ENCODE measurements around the gene RASA3.

RASA3 gene

DNA sequence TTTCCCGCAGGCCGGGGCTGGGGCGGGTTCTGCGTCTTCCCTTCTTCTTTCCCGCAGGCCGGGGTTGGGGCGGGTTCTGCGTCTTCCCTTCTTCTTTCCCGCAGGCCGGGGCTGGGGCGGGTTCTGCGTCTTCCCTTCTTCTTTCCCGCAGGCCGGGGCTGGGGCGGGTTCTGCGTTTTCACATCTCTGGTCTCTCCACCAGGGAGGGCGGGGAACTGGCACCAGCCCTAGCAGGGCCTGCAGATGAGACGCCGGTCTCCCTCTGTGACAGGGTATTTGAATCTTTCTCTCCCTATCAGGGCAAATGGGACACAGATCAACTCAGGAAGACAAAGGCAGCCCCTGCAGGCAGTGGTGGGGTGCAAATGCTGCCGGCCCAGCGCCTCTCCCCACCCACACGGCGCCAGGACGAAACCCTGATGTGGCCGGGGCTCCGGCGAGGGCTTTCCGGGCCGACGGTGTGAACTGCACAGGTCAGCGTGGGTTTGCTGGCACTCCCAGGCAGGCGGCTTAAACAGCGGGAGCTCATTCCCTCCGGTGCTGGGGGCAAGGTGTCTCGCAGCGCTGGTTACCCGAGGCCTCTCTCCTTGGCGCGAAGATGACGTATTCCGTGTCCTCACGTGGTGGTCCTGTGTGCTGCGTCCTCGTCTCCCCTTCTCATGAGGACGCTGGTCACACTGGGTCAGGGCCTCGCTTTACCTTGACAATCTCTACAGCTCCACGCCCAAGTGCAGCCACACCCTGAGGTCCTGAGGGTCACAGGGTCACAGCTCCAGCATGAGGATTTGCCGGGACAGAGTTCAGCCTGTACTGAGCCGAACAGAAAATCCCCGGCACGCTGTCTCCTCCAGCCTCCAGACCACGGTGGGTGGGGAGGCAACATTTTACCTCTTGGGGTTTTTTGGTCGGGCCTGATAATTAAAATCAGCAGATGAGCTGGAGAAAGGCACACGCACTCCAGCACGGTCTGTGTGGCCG is 157.8 kb downstream of the RASA3 start:
- DNase-seq, result no peak

DNA sequence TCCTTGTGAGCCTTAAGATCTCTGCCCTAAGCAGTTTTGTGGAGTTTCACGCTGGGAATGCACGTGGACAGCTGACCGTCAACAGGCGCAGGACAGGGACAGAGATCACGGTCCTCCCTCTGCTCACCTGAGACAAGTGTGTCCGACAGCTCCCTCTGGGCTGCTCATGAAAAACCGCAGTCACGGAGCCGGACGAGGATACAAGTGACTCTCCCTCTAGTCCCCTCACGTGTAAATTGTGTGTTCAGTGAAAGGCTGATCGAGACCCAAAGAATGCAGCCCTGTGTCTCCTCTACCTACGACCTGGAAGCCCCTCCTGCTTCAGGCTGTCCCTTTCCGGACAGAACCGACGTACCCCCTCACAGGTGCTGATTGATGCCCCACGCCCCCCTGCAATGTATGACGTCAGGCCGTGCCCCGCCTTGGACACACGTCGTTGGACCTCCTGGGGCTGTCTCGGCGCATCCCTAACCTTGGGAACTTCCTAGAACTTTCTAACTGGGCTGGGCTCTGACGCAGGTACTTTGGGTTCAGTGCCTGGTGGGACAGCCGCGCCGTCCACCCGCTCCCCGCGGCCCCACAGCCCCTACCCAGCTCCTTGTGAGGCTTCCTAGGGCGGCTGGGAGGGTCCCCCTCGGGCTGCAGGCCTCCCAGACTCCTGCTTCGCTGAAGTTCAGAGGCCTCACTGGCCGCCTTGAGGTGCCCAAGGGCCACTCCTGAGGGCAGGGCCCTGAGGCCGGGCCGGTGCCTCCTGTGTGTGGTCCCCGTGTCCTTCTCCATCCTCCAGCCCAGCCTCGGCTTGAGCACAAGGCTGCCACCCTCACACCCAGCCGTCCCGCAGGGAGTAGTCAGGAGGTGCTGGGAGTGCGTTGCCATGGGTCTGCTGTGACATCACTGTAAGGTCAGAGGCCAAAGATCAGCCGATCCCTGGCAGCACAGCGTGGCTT is 158.9 kb downstream of the RASA3 start, which contains the start of gene C13orf46:
Gene C13orf46 (minus strand): TSS at position 859 of the 947 bp plus-strand sequence. CDS start 79 bp downstream, at position 780.
- DNase-seq, result no peak

- no peak for DNase-seq
These were observed 159.8 kb downstream of the RASA3 start for GRCh38 chr13:113972451-113973217.

DNA sequence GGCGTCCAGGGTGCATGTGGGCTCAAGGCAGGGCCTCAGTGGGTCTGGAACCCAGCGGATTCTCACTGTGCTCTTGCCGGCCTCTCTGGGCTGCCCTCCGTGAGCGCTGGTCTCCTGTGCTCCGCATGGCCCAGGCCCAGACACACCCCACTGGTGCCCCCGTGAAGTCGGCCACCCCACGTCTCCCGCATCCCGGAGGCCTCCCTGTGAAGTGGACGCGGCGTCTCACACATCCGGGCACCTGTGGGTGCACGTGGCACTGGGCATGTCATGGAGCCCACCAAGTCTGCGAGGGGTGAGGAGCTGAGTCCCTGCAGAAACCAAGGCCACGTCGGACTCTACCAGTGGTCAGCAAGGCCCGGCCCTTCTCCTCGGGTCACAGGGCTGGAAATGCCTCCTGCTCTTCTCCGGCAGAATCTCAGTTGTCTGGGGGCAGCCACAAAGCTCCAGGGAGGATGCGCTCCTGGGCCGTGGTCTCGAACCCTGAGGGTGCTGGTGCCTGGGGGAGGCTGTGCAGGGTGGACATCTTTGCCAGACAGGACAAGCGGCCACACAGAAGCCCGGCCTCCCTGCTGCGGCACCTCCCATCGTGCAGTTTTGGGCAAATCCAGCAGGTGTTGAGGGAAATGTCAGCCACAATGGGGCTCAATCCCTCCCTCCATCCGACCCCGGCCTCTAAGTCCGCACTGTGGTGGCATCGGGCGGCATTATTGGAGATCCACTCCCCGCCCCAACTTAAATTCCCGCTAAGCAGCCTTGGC is 160.8 kb downstream of the RASA3 start:
- DNase-seq, result no peak

DNA sequence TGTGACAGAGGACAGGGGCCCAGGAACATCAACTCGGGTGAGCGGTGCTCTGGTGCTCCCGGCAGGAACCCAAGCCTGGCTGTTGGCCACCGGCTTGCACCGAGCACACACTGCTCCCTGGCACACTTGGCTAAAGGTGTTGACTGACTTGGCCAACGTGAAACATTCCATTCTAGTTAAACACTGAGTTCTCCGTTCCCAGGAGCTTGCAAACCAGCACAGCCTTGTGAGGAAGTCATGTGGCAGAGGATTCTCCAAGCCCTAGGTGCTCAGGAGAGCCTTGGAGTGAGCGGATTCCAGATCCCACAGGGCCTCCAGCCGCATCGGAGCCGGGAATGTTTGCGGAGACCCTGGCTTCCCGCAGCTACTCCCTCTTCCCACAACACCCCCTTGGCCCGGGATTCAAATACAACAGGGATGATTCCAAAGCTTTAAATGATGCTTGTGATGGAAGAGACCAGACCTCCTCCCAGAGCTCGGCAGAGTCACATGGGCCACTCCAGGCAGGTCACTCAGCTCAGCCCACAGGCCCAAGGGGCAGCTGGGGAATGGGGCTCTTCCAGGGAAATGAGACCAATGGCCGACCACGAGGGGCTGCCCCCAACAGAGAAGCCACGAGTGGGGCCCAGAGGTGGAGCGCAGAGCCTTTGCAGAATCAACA is 161.5 kb downstream of the RASA3 start:
- no peak for DNase-seq

DNA sequence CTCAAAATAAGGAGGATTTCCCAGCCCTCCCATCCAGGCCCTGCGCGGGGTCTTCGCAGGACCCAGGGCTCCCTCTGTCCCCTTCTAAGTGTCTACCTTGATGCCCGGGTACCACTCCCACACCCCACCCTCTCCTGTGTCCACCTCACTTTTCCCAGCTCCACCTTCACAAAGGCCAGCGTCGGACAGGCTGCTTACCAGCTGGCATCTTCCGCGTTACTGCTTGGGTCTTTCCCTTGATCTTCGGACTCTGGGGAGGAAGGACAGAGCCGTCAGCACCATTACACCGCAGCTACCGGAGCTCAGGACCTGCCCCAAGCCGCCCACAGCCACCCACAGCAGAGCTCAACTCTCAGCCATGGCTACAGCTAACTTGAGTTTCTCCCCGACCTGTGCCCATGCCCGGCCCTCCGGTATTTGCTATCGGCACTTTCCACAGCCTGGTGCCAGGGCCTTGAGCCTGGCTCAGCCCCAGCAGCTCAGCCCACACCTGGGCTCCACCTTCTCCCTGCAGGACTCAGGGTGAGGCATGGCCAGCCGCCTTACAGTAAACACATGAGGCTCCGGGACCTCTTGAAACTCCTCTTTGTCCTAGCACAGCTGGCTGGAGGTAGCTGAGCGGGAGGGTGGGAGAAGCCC is 162.3 kb downstream of the RASA3 start:
- DNase-seq, result no peak

DNA sequence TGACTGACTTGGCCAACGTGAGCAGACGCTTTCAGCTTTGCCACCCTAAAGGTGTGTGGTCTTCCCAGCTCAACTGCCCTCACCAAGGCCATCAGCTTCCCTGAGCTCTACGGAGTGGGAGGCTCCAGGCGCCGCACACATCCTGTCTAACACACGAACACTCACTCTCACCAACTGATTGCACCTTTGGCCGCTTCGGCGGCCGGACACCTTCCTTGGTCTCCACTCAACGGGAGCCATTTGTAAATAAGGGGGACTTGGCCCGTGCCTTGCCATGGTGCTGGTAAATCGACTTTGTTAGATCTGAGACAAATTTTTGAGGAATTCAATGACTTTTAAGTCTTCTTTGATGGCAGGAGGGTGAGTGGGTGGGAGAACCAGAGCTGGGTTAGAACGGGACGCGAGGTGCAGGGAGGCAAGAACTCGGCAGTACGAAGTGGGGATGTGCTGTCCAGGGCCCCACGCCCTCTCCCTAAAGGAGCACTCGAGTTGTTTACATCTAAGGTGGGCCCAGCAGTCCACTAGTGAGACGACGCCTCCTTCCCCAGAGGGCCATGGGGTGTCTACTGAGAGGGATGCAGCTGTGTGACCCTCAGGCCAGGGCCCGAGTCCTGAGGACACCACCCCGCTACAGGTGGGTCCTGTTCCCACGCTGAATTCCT is 163.0 kb downstream of the RASA3 start:
- DNase-seq, result no peak

GRCh38 chr13:113968463-113969310 is 163.7 kb downstream of the RASA3 start:
- DNase-seq, result no peak

DNA sequence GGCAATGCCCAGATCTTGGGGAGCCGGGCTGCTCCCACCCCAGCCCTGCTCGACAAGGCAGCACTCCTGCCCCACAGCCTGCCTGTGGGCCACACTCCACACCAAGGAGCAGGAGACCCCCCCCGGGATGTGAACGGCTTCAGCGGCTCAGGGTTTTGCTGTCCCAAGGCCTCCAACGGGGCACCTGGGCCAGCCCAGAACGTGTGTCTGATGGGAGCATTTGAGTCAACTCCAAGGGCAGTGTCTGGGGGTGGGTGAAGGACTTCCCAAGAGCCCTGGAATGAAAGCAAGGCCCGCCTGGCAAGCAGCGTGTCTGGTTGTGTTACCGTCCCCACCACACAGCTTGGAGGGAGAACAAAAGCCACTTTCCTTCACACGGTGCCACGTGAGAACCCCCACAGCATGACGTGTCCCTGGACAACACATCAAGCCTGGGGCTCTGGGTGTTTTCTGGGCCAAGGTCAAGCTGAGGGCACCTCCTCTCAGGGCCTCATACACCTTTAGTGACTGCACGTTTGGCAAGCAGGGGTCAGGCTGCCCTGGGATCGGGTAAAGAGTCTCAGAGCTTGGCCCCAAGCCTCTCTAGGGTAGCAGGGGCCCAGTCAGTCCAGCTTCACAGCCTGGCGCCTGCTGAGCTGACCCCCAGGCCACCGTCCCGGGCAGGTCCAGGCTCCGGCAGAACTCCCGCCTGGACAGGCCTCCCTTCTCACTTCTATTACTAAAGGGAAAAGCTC is 164.5 kb downstream of the RASA3 start:
- DNase-seq, result no peak

DNA sequence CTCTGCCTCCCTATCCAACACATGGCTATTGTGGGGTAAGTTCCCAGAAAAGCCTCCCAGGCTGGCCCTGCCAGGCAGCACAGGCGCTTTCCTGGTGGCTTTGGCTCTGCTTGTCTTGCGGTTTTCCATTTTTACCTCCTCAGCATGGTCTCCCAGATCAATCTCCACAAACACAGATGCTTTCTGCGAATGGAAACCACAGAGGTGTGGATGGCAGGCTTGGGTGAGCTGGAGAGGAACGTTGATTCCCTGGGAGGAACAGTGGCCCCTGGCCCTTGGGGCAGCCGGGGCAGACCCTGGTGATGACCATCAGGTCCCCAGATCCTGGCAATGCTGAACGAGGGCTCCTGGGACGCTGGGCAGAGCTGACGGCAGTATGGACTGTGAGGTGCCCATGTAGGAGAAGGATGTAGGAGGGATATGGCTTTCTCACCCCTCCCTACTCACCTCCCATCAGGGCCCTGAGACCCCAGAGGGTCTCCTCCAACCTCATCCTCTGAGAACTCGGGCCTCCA is 165.2 kb downstream of the RASA3 start:
- no peak for DNase-seq

- no peak for DNase-seq
These were observed 166.2 kb downstream of the RASA3 start for GRCh38 chr13:113965968-113966884.

- no peak for DNase-seq
These were observed 167.0 kb downstream of the RASA3 start for GRCh38 chr13:113965383-113965874.

DNA sequence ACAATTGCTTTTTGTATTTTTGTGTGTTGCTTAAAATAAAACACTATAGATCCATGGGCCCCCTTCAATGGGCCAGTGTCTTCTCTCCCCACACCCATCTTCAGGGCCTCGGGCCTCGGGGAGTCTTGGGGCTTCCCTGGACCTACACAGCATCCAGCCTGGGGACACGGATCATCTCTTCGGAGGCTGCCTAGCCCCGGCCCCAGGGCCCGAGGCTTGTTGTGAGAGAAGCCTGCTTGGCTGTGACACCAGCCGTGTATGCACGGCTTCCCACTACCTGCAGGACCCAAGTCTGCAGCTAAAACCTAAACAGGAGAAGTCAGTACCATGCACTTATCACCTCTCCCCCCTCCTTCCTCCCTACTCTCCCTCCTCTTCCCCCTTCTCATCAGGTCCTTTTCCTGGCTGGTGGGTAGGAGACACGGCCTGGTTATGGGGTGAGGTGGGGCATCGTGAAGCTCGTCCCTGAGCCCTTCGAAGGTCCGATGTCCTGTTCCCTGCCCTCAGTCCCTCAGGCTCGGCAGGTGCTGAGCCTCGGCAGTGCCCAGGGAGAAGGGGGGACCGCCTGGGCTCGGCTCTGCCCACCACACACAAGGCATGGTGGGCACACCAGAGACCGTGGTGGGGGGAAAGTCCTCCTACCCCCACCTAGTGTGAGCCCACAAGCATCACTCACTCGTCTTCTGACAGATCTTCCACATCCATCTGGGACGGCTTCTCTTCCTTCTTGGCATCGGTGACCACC is 168.0 kb downstream of the RASA3 start:
- DNase-seq, result no peak

DNA sequence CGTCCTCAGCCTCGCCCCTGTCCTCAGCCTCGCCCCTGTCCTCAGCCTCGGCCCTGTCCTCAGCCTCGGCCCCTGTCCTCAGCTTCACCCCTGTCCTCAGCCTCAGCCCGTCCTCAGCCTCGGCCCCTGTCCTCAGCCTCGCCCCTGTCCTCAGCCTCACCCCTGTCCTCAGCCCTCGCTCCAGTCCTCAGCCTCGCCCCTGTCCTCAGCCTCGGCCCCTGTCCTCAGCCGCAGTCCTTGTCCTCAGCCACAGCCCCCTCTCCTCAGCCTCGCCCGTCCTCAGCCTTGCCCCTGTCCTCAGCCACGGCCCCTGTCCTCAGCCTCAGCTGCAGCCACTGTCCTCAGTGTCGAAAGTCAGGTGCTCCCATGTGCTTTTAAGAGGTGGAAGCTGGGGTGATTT is 169.0 kb downstream of the RASA3 start:
- no peak for DNase-seq

- no peak for DNase-seq
These were observed 169.4 kb downstream of the RASA3 start for GRCh38 chr13:113962975-113963374.

GRCh38 chr13:113962386-113962785 is 170.0 kb downstream of the RASA3 start:
- no peak for DNase-seq
